Heart right ventricle (tissue), 16 donors: Measurements from ENCODE around the gene MXI1. TPM values are rescaled to one million over a fixed set of nuclear protein-coding genes. Genes with fewer than 3 reads are reported as not detected.
A peak's percentile ranks its signal among the peaks of the same experiment; 100 is the strongest.

Experiments used
- ATAC-seq, 8 donors: fragments of 200-7000 bp; cut with Tn5 transposase; one replicate each; pipeline ENCODE4 v1.9.1; 2020; ENCODE audit warnings: mild to moderate bottlenecking in 8 of 8, moderate library complexity in 8 of 8, moderate number of reproducible peaks in 1 of 8
- DNase-seq, 2 donors: peaks; one replicate each; pipeline ENCODE4 v3.0.0-alpha.2; 2020
- H3K27ac ChIP-seq, 10 donors: fragments of 200-600 bp; sonication (generic) in 2 of 10; one replicate each; pipeline versions ENCODE4 v1.5.0 to v1.8.0; 2020 to 2022; ENCODE audit warnings: mild to moderate bottlenecking in 3 of 10
- H3K27me3 ChIP-seq, 7 donors: fragments of 200-600 bp; one replicate each; pipeline ENCODE4 v1.8.0; 2021 to 2022; ENCODE audit warnings: mild to moderate bottlenecking in 2 of 7
- H3K36me3 ChIP-seq, 9 donors: fragments of 200-600 bp; sonication (generic) in 1 of 9; one replicate each; pipeline versions ENCODE4 v1.5.0 to v1.8.0; 2020 to 2022; ENCODE audit warnings: mild to moderate bottlenecking in 2 of 9
- H3K4me1 ChIP-seq, 9 donors: fragments of 200-600 bp; sonication (generic) in 1 of 9; one replicate each; pipeline versions ENCODE4 v1.5.0 to v1.8.0; 2020 to 2022; ENCODE audit warnings: mild to moderate bottlenecking in 4 of 9
- H3K4me3 ChIP-seq, 10 donors: fragments of 200-600 bp; sonication (generic) in 2 of 10; one replicate each; pipeline versions ENCODE4 v1.5.0 to v1.8.0; 2020 to 2022; ENCODE audit warnings: mild to moderate bottlenecking in 7 of 10, moderate library complexity in 2 of 10
- H3K9me3 ChIP-seq, 11 donors: fragments of 200-600 bp in 10 of 11; sonication (generic) in 2 of 11; one replicate each; pipeline versions ENCODE4 v1.5.0 to v1.8.0; 2013 to 2022; ENCODE audit warnings: mild to moderate bottlenecking in 2 of 11, control low read depth in 1 of 11, moderate library complexity in 1 of 11
- WGBS, 2 donors: extraction: QIAGEN DNeasy Blood & Tissue Kit; methylation state at CpG; one replicate each; pipeline ENCODE4 v1.1.7; 2013; ENCODE audit warnings: inconsistent platforms in 1 of 2; 5-methylcytosine and 5-hydroxymethylcytosine counted together
- intact Hi-C, 10 donors: fragments of 100-400 bp; cut with DNase I; formaldehyde crosslinking; loops; one replicate each; pipeline versions ENCODE4 v1.11.1 to v1.14.2; 2022
- polyA plus RNA-seq, 2 donors: library from polyadenylated mRNA; stranded (reverse); fragments of 200-250 nt; gene quantifications; one replicate each; pipeline ENCODE4 v1.2.3, GENCODE V29; 2013
- total RNA-seq, 10 donors: library from RNA; stranded (reverse); fragmentation: NEBNext Ultra II Directional in 3 of 10; extraction: Animal tissue kit (Norgen Biotek cat#: 25700) in 3 of 10; gene quantifications; one replicate each; pipeline versions ENCODE4 v1.2.1 to v1.2.4, GENCODE V29; 2021 to 2023
- TF ChIP-seq, protein P1 (sequence below), 9 donors: fragments of 200-600 bp; sonication (generic) in 2 of 9; IDR thresholded peaks; one replicate each; pipeline versions ENCODE4 v1.5.0 to v1.8.0; 2021 to 2022; ENCODE audit warnings: antibody characterized with exemption in 9 of 9, mild to moderate bottlenecking in 5 of 9, moderate library complexity in 1 of 9
- donor health status: Arrhythmogenic right ventricular cardiomyopathy.
- donor health status: ischemic (EF 13 %, LVEDD 7.1; RV severe dilation, severe dysfunction).
- donor health status: healthy with polysubstance abuse.
- donor health status: DM: no; HTN: yes; CAD: no.
- donor health status: DM: no; HTN: no; CAD: no.
- donor health status: ischemic (EF 25% LVEDD 6.9; RV normal size, moderate dysfunction).
- donor health status: ischemic (EF 25% LVEDD 5.7; RV mildly dilated, moderate dysfunction).
- donor health status: healthy.
- donor health status: DM: yes; HTN: yes; CAD: no.
- donor health status: Ischemic cardiomyopathy.
- donor health status: ischemic (EF 35%, LVEDD 5.7; RV mildly dilated, moderate dysfunction).
- donor health status: nonischemic (EF 11% LVEDD 7.7; RV severe dilation, severe dysfunction).
- donor health status: DM: yes; HTN: yes; CAD: no.
- donor health status: PGD.
- donor health status: ischemic (EF 29% LVEDD 5.4; RV normal size, mild dysfunction).
- donor health status: nonischemic (EF 23%, LVEDD 6.1; RV moderate dilation, normal function).

Gene MXI1
- total and polyA plus RNA-seq, 12 donors, result 27.3 to 100 (median 61.3) TPM

DNA sequence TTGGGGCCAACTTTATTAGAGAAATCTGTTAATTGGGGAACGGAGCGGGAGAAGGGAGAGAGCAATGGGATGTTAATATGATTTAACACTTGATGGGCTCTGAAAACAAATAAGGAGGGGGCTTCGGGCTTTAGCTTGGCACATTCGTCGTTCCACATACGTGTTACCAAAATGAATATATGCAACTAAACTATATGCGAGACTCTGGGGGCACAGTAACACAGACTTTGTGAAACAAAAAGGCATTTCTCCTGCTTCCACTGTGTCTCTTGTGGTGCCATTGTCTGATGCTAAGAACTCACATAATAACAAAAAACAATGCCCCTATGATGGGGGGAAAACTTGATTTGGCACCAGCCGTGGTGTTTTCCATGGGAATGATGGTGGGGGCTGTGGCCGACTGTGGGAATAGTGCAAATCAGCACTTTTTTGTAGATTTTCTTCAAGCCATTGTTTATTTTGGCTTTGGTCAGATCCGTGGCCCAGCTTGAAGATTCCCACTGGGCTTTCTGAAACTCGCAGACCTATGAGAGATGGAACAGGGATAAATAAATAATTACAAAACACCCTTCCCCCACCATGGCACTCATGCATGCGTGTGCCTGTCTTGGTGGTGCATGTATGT, 2.2 kb upstream of the MXI1 start:
- ATAC-seq (no peak), DNase-seq (no peak)
- 78 to 81% methylated on average over 12 of the region's 12 CpGs for WGBS, 2 donors
- TF ChIP-seq, protein P1, sequence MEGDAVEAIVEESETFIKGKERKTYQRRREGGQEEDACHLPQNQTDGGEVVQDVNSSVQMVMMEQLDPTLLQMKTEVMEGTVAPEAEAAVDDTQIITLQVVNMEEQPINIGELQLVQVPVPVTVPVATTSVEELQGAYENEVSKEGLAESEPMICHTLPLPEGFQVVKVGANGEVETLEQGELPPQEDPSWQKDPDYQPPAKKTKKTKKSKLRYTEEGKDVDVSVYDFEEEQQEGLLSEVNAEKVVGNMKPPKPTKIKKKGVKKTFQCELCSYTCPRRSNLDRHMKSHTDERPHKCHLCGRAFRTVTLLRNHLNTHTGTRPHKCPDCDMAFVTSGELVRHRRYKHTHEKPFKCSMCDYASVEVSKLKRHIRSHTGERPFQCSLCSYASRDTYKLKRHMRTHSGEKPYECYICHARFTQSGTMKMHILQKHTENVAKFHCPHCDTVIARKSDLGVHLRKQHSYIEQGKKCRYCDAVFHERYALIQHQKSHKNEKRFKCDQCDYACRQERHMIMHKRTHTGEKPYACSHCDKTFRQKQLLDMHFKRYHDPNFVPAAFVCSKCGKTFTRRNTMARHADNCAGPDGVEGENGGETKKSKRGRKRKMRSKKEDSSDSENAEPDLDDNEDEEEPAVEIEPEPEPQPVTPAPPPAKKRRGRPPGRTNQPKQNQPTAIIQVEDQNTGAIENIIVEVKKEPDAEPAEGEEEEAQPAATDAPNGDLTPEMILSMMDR (IDR thresholded peaks at IDR 0.05), result no peak
- no peak overlapping the region for H3K4me3 ChIP-seq
- H3K27me3 ChIP-seq, result no peaks in the 10 kb centered on the region
- H3K36me3 ChIP-seq, result no peaks in the 10 kb centered on the region
- H3K4me1 ChIP-seq, result peaks cover 0 to 17% (median 8%) of the 10 kb centered on the region in 9 donors
- no peaks in the 10 kb centered on the region for H3K9me3 ChIP-seq
- intact Hi-C loops, result loop anchor here in 9 of 10 donors (5.0 to 10.0 kb wide), 4 partner anchors 60 to 320 kb away; no protein-coding TSS in a partner anchor
- H3K27ac ChIP-seq, result no peak overlapping the region

DNA sequence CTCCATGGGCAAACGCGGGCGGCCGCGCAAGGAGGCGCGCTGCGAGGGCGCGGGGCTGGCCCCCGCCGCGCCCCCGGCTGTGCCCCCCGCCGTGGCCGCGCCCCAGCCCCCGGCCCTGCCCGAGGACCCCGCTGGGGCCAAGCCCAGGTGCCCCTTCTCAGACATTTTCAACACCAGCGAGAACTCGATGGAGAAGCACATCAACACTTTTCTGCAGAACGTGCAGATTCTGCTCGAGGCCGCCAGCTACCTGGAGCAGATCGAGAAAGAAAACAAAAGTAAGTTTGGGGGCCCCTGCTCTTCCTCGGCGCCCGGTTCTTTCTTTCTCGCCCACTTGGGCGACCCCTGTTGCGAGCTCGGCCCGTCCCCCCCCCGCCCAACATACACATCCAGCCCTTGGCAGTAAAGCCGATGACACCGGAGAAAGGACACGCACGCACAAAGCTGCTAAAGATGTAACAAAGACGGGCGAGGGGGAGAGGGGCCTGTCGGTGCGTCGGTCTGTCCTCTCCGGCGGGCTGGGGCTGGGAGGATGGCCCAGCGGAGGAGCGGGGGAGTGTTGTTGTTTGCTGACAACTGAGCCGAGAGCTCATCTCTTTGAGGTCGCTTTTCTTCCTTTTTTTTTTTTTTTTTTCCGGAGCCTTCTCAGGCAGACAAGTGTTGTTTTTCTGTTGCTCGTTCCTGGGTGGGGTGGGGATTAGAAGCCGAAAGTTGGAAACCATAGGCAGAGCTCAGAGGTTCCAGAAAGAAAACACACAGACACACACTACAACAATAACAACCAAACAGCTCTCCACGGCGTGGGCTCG, 604 bp downstream of the MXI1 start:
- Histone ChIP-seq H3K36me3 (no peaks in the 10 kb centered on the region), H3K4me1 (peaks cover 9 to 31% (median 24%) of the 10 kb centered on the region in 9 donors), H3K27ac (peak overlapping the region; percentile 94 to 100 (median 98)), H3K4me3 (peak overlapping the region; percentile 61 to 92 (median 82)), H3K9me3 (no peaks in the 10 kb centered on the region), H3K27me3 (no peaks in the 10 kb centered on the region)
- TF ChIP-seq, protein P1 (IDR thresholded peaks at IDR 0.05), result no peak
- intact Hi-C loops, result loop anchor here (1.0 to 10.0 kb wide), 6 partner anchors 63 to 323 kb away; no protein-coding TSS in a partner anchor
- peak; percentile 40 to 46 for DNase-seq
- WGBS, 2 donors, result 0 to 1% methylated on average over 57 of the region's 57 CpGs
- ATAC-seq, result no peak

DNA sequence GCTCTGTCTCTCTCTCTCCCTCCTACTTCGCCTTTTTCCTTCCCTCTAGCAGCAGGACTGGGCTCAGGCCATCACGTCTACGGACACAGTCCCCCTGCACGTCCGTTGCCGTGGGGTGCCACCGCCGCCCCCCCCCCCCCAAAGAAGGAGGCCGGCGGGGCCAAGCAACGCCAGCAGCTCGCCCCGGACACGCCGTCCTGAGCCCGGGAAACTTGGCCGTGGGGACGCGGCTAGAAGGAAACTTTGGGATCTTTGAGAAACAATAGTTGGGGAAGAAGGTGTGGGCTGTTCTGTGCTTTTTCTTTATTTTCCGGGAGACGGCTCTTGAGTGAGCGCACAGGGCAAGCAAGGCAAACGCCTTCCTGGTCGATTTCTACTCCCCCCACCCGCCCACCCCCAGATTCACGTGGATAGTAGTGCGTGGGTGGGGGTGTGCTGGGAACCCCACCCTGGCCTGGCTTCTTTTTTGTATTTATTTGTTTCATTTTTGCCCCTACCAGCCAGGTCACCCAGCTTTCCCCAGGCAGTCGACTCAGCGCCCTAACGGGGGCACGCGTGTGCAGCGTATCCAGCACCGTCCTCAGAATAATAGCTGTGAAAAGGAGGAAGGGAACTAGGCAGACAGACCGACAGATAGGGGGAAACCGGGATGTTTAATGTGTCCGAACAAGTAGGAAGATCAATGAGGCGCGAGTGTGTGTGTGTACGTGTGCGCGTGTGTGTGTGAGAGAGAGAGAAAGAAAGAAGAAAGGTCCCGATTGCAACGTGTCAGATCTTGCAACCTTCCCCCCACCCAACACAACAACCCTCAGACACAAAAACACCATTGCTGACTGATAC, 1.4 kb downstream of the MXI1 start:
- peak; percentile 39 to 45 for DNase-seq
- H3K4me3 ChIP-seq, result peak overlapping the region; percentile 61 to 92 (median 82)
- H3K36me3 ChIP-seq, result no peaks in the 10 kb centered on the region
- intact Hi-C loops, result loop anchor here in 9 of 10 donors (2.0 to 10.0 kb wide), 5 partner anchors 64 to 324 kb away; no protein-coding TSS in a partner anchor
- WGBS, 2 donors, result 0 to 1% methylated on average over 44 of the region's 44 CpGs
- no peaks in the 10 kb centered on the region for H3K27me3 ChIP-seq
- ATAC-seq, result peak; percentile 11 to 50 (median 31)
- H3K9me3 ChIP-seq, result no peaks in the 10 kb centered on the region
- H3K27ac ChIP-seq, result peak overlapping the region; percentile 94 to 100 (median 98)
- peaks cover 9 to 39% (median 32%) of the 10 kb centered on the region in 9 donors for H3K4me1 ChIP-seq
- TF ChIP-seq, protein P1 (IDR thresholded peaks at IDR 0.05), result peak in 4 of 9 donors; percentile 21 to 47 (median 42)
